Gastrocnemius medialis (tissue), 4 donors: Measurements from ENCODE around the gene E2F8. TPM values are rescaled to one million over a fixed set of nuclear protein-coding genes. Genes with fewer than 3 reads are reported as not detected.
A peak's percentile ranks its signal among the peaks of the same experiment; 100 is the strongest.

ENCODE experiments used
- ATAC-seq, 2 donors: fragments of 150-250 bp; one replicate each; pipeline ENCODE4 v1.9.1; 2016
- DNase-seq, 2 donors: peaks; one replicate each; pipeline ENCODE4 v3.0.0-alpha.2; 2019
- H3K27ac ChIP-seq, 4 donors: fragments of 200-600 bp; sonication (generic); 1 replicate in 1 of 4; 2 replicates in 3 of 4; pipeline ENCODE4 v1.5.1; 2016 to 2018; ENCODE audit warnings: mild to moderate bottlenecking in 2 of 4, moderate library complexity in 1 of 4
- H3K27me3 ChIP-seq, 3 donors: fragments of 200-600 bp; sonication (generic) in 2 of 3; 1 replicate in 1 of 3; 2 replicates in 2 of 3; pipeline versions ENCODE4 v1.5.1 to v1.6.0; 2016 to 2019; ENCODE audit warnings: mild to moderate bottlenecking in 1 of 3, moderate library complexity in 1 of 3
- H3K36me3 ChIP-seq, 2 donors: fragments of 200-600 bp; sonication (generic) in 1 of 2; one replicate each; pipeline ENCODE4 v1.5.1; 2017 to 2018
- H3K4me1 ChIP-seq, 2 donors: fragments of 200-600 bp; sonication (generic) in 1 of 2; one replicate each; pipeline ENCODE4 v1.5.1; 2016 to 2017; ENCODE audit warnings: mild to moderate bottlenecking in 2 of 2
- H3K4me3 ChIP-seq, 4 donors: fragments of 200-600 bp; sonication (generic) in 3 of 4; 1 replicate in 1 of 4; 2 replicates in 3 of 4; pipeline ENCODE4 v1.5.1; 2016 to 2019; ENCODE audit warnings: mild to moderate bottlenecking in 2 of 4
- H3K9me3 ChIP-seq, 3 donors: fragments of 200-600 bp; sonication (generic) in 2 of 3; 1 replicate in 1 of 3; 2 replicates in 2 of 3; pipeline ENCODE4 v1.5.1; 2016 to 2019
- POLR2A ChIP-seq, 2 donors: fragments of 450-650 bp; IDR thresholded peaks; one replicate each; pipeline ENCODE4 v1.6.1; 2017; ENCODE audit warnings: antibody characterized with exemption in 2 of 2, mild to moderate bottlenecking in 2 of 2, moderate library complexity in 2 of 2
- in situ Hi-C, 4 donors: fragments of 200-750 bp; cut with MboI; loops; one replicate each; pipeline versions ENCODE4 v1.15.0 to v1.8.0; 2017; ENCODE audit warnings: low sequenced_read_pairs in 4 of 4
- intact Hi-C: fragments of 100-400 bp; cut with DNase I; formaldehyde crosslinking; loops from one replicate; pipeline ENCODE4 v1.15.1; 2023; ENCODE audit warnings: low total_unique reads
- total RNA-seq, 4 donors: library from RNA; depleted of rRNA; stranded (reverse); fragments of >200 nt; gene quantifications; one replicate each; pipeline versions ENCODE4 v1.1.0 to v1.2.3, GENCODE V29; 2016
- TF ChIP-seq, protein P1 (sequence below), 5 experiments: fragments of 450-650 bp in 3 of 5; fragments of 200-600 bp in 2 of 5; sonication (generic) in 2 of 5; IDR thresholded peaks in 4 of 5; conservative IDR thresholded peaks in 1 of 5; 1 replicate in 4 of 5; 2 replicates in 1 of 5; pipeline ENCODE4 v1.5.1; 2016 to 2019; ENCODE audit warnings: antibody characterized with exemption in 5 of 5, mild to moderate bottlenecking in 3 of 5, moderate library complexity in 3 of 5

E2F8 gene
- total RNA-seq, 4 donors from 2014 or later = 0.39 to 0.80 (median 0.78) TPM; not detected in 1

GRCh38 chr11:19191530-19192169, 49.1 kb downstream of the E2F8 start:
- H3K27ac ChIP-seq = peak overlapping the region; percentile 81 to 94 (median 94)
- H3K4me1 ChIP-seq = peaks cover 33 to 41% of the 10 kb centered on the region in 2 donors
- in situ Hi-C loops = no loop called here
- H3K4me3 ChIP-seq = no peak overlapping the region
- intact Hi-C loops = no loop called here
- peak; percentile 73 to 89 for ATAC-seq
- no peak for TF ChIP-seq POLR2A (IDR thresholded peaks at IDR 0.05)
- TF ChIP-seq, protein P1, sequence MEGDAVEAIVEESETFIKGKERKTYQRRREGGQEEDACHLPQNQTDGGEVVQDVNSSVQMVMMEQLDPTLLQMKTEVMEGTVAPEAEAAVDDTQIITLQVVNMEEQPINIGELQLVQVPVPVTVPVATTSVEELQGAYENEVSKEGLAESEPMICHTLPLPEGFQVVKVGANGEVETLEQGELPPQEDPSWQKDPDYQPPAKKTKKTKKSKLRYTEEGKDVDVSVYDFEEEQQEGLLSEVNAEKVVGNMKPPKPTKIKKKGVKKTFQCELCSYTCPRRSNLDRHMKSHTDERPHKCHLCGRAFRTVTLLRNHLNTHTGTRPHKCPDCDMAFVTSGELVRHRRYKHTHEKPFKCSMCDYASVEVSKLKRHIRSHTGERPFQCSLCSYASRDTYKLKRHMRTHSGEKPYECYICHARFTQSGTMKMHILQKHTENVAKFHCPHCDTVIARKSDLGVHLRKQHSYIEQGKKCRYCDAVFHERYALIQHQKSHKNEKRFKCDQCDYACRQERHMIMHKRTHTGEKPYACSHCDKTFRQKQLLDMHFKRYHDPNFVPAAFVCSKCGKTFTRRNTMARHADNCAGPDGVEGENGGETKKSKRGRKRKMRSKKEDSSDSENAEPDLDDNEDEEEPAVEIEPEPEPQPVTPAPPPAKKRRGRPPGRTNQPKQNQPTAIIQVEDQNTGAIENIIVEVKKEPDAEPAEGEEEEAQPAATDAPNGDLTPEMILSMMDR (IDR thresholded peaks at IDR 0.05 in 4 of 5, conservative IDR thresholded peaks at IDR 0.05 in 1 of 5) = no peak
- no peaks in the 10 kb centered on the region for H3K27me3 ChIP-seq
- DNase-seq = peak; percentile 19 to 60
- no peaks in the 10 kb centered on the region for H3K9me3 ChIP-seq
- H3K36me3 ChIP-seq = peaks cover 0 to 41% of the 10 kb centered on the region in 2 donors

GRCh38 chr11:19187833-19188258, 52.9 kb downstream of the E2F8 start:
- intact Hi-C loops (no loop called here), in situ Hi-C loops (no loop called here)
- H3K4me3 ChIP-seq = no peak overlapping the region
- H3K36me3 ChIP-seq = peaks cover 0 to 71% of the 10 kb centered on the region in 2 donors
- no peak for DNase-seq
- H3K9me3 ChIP-seq = no peaks in the 10 kb centered on the region
- peaks cover 10 to 14% of the 10 kb centered on the region in 2 donors for H3K4me1 ChIP-seq
- no peak for ATAC-seq
- no peak overlapping the region for H3K27ac ChIP-seq
- no peaks in the 10 kb centered on the region for H3K27me3 ChIP-seq
- TF ChIP-seq, protein P1 (IDR thresholded peaks at IDR 0.05 in 4 of 5, conservative IDR thresholded peaks at IDR 0.05 in 1 of 5) = no peak
- no peak for TF ChIP-seq POLR2A (IDR thresholded peaks at IDR 0.05)

DNA sequence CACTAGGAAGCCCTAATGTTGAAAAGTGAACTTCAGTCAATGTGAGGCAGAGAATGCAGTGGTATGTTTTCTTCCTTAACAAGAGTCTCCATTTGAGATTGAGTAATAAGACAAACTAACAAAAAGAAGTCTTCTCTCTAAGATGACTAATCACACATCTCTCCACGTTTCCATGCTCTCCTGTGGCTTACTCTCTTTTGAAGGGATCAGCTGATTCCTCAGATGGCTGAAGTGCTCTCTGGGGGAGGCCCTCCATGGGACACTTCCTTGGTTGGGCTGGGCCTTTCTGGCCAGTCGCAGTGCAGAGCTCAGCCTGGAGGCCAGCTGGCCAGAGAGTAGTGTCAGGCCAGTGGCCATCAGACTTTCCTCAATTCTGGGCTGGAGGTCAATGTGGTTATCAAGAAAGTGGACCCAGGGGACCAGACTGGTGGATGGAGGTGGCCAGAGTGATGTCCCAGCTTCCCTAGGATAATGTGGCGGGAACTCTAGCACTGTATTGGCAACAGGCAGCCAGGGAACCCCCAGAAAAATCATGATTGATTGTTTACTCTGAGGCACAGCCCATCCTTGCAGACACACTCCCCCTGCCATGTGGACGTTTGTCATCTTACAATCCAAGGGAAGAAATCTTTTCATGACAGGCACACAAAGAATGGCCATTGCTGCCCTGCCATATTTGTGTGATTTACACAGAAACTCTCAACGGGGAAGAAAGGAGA, 53.5 kb downstream of the E2F8 start:
- Histone ChIP-seq H3K4me1 (peaks cover 4 to 11% of the 10 kb centered on the region in 2 donors), H3K27ac (peak overlapping the region in 3 of 4 donors; percentile 7 to 33 (median 33)), H3K4me3 (no peak overlapping the region), H3K9me3 (no peaks in the 10 kb centered on the region), H3K27me3 (no peaks in the 10 kb centered on the region), H3K36me3 (peaks cover 0 to 74% of the 10 kb centered on the region in 2 donors)
- intact Hi-C loops (no loop called here), in situ Hi-C loops (no loop called here)
- ATAC-seq (no peak), DNase-seq (no peak)
- TF ChIP-seq, protein P1 (IDR thresholded peaks at IDR 0.05 in 4 of 5, conservative IDR thresholded peaks at IDR 0.05 in 1 of 5) = no peak
- no peak for TF ChIP-seq POLR2A (IDR thresholded peaks at IDR 0.05)

DNA sequence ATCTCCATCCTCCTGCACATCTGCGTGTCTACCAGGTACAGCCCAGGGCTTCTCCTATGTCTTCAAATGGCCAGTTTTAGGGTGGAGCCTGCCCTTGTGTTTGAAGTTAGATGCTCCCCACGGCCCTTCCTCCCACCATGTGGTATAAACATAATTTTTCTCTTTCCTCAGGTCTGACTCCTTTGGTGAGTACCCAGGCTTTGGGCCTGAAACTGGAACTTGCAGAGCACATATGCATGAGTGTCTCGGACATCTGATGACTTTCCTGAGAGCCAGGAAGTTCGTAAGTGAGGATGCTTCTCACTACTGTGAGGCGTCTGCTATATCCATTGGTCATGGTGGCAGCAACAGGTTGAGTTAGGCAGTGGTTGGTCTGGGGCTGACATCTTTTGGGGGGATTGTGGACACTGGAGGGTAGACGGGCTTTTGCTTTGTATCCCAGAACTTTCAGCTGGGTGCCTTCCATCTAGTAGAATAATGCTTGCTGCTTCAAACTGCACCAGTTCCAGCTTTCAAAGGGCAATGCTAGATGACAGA, 55.2 kb downstream of the E2F8 start:
- H3K36me3 ChIP-seq = peaks cover 0 to 79% of the 10 kb centered on the region in 2 donors
- no peak for TF ChIP-seq POLR2A (IDR thresholded peaks at IDR 0.05)
- TF ChIP-seq, protein P1 (IDR thresholded peaks at IDR 0.05 in 4 of 5, conservative IDR thresholded peaks at IDR 0.05 in 1 of 5) = no peak
- H3K9me3 ChIP-seq = no peaks in the 10 kb centered on the region
- intact Hi-C loops = no loop called here
- peak overlapping the region in 1 of 4 donors; percentile 18 for H3K27ac ChIP-seq
- in situ Hi-C loops = no loop called here
- no peaks in the 10 kb centered on the region for H3K4me1 ChIP-seq
- no peaks in the 10 kb centered on the region for H3K27me3 ChIP-seq
- H3K4me3 ChIP-seq = no peak overlapping the region
- ATAC-seq = no peak
- DNase-seq = no peak
